Neural progenitor cell (in vitro differentiated cells): Measurements from ENCODE around the gene PLEKHA1.

ENCODE experiments used
- CTCF ChIP-seq: fragments of 200-600 bp; sonication (generic); IDR thresholded peaks from 2 replicates; pipeline ENCODE4 v1.5.1; 2017; ENCODE audit warnings: antibody characterized with exemption, mild to moderate bottlenecking
- EZH2 ChIP-seq: fragments of 200-600 bp; sonication (generic); IDR thresholded peaks from 2 replicates; pipeline ENCODE4 v1.6.1; 2017; ENCODE audit warnings: antibody characterized with exemption, mild to moderate bottlenecking, moderate library complexity

GRCh38 chr10:122362621-122363020 lies 11.9 kb upstream of the PLEKHA1 start:
- TF ChIP-seq CTCF (no peak), EZH2 (no peak)
